Prostate gland (tissue), 2 donors: ENCODE data around the gene ALK. TPM values are rescaled to one million over a fixed set of nuclear protein-coding genes. Genes with fewer than 3 reads are reported as not detected.

ENCODE experiments used
- DNase-seq: peaks from one replicate; pipeline ENCODE4 v3.0.0-alpha.2; 2019; ENCODE audit warnings: low spot score
- H3K27ac ChIP-seq, 2 donors: fragments of 200-600 bp; sonication (generic); 2 replicates each; pipeline ENCODE4 v1.5.1; 2017 to 2019
- H3K27me3 ChIP-seq: fragments of 200-600 bp; sonication (generic); replicated peaks from 2 replicates; pipeline ENCODE4 v1.5.1; 2019; ENCODE audit not compliant: insufficient read depth
- H3K36me3 ChIP-seq, 2 donors: fragments of 200-600 bp; sonication (generic); 1 replicate in 1 of 2; 2 replicates in 1 of 2; pipeline versions ENCODE4 v1.5.1 to v1.8.1; 2017 to 2019
- H3K4me1 ChIP-seq: fragments of 200-600 bp; sonication (generic); replicated peaks from 2 replicates; pipeline ENCODE4 v1.5.1; 2019
- H3K4me3 ChIP-seq, 2 donors: fragments of 200-600 bp; sonication (generic); 2 replicates each; pipeline ENCODE4 v1.5.1; 2017 to 2019
- H3K9me3 ChIP-seq: fragments of 200-600 bp; sonication (generic); 2 replicates; pipeline ENCODE4 v1.5.1; 2017
- POLR2A ChIP-seq: fragments of 450-650 bp; IDR thresholded peaks from one replicate; pipeline ENCODE4 v1.6.1; 2016; ENCODE audit warnings: antibody characterized with exemption, mild to moderate bottlenecking
- POLR2AphosphoS5 ChIP-seq: sonication (generic); formaldehyde crosslinking; IDR thresholded peaks from one replicate; pipeline ENCODE4 v1.6.1; 2017; ENCODE audit warnings: antibody characterized with exemption
- WGBS: methylation state at CpG from one replicate; pipeline ENCODE4 v1.1.5; 2018; 5-methylcytosine and 5-hydroxymethylcytosine counted together
- intact Hi-C: fragments of 100-400 bp; cut with DNase I; formaldehyde crosslinking; loops from one replicate; pipeline ENCODE4 v1.14.2; 2022
- total RNA-seq, 2 donors: library from RNA; depleted of rRNA; stranded (reverse); fragments of >200 nt; gene quantifications; one replicate each; pipeline ENCODE4 v1.1.0, GENCODE V29; 2016
- TF ChIP-seq, protein P1 (sequence below), 4 experiments: fragments of 200-600 bp in 2 of 4; fragments of 450-650 bp in 2 of 4; sonication (generic) in 2 of 4; IDR thresholded peaks; 1 replicate in 3 of 4; 2 replicates in 1 of 4; pipeline ENCODE4 v1.5.1; 2016 to 2019; ENCODE audit warnings: antibody characterized with exemption in 4 of 4, mild to moderate bottlenecking in 2 of 4, moderate library complexity in 2 of 4

Gene ALK
- total RNA-seq, 2 donors from 2014 or later, result 0.14 to 1.2 TPM

DNA sequence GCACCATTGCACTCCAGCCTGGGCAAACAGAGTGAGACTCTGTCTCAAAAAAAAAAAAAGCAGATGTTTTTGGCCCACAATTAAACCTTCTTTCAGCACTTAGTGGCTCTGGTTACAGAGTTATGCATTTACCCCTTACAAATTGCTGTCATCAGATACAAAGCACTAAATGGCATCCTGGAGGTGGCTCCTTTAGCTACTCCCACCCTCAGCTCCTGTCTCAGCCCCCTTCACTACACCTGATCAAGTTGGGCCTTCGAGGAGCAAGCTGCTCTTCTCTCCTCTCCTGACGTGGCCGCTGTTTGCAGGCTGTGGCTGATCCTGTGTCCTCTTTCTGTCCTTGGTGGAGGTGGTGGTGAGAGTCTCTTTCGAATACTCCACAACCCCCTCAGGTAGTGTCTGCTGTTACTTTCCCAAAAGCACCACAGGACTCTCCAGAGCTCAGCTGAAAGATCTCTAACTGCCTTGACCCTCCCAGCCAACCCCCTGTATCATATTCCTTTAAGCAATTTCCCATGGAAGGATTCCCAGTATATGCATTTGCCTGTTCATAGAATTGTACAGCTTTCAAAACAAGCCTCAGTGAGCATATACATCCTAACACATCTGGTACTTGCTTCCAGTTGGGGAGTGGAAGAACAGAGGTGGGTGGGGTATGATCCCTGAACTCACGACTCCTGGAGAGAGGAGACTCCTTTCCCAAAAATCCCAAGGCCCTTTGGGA is 520.3 kb downstream of the ALK start:
- WGBS, result 87% methylated on average over 4 of the region's 5 CpGs

GRCh38 chr2:29398384-29399237 is 522.8 kb downstream of the ALK start:
- Histone ChIP-seq H3K9me3 (no peaks in the 10 kb centered on the region), H3K4me1 (no peaks in the 10 kb centered on the region), H3K27ac (no peak overlapping the region), H3K27me3 (no peaks in the 10 kb centered on the region), H3K36me3 (no peaks in the 10 kb centered on the region), H3K4me3 (no peak overlapping the region)
- DNase-seq, result no peak
- intact Hi-C loops, result no loop called here
- TF ChIP-seq, protein P1, sequence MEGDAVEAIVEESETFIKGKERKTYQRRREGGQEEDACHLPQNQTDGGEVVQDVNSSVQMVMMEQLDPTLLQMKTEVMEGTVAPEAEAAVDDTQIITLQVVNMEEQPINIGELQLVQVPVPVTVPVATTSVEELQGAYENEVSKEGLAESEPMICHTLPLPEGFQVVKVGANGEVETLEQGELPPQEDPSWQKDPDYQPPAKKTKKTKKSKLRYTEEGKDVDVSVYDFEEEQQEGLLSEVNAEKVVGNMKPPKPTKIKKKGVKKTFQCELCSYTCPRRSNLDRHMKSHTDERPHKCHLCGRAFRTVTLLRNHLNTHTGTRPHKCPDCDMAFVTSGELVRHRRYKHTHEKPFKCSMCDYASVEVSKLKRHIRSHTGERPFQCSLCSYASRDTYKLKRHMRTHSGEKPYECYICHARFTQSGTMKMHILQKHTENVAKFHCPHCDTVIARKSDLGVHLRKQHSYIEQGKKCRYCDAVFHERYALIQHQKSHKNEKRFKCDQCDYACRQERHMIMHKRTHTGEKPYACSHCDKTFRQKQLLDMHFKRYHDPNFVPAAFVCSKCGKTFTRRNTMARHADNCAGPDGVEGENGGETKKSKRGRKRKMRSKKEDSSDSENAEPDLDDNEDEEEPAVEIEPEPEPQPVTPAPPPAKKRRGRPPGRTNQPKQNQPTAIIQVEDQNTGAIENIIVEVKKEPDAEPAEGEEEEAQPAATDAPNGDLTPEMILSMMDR (IDR thresholded peaks at IDR 0.05), result no peak
- no peak for TF ChIP-seq POLR2A
- no peak for TF ChIP-seq POLR2AphosphoS5
- WGBS, result 51% methylated on average over 8 of the region's 8 CpGs

More for the DNA sequence above, 520.3 kb downstream of the ALK start:
- Histone ChIP-seq H3K4me1 (no peaks in the 10 kb centered on the region), H3K27me3 (no peaks in the 10 kb centered on the region), H3K27ac (no peak overlapping the region), H3K4me3 (no peak overlapping the region), H3K9me3 (no peaks in the 10 kb centered on the region), H3K36me3 (no peaks in the 10 kb centered on the region)
- no peak for DNase-seq
- TF ChIP-seq, protein P1 (IDR thresholded peaks at IDR 0.05), result no peak
- no peak for TF ChIP-seq POLR2AphosphoS5
- no peak for TF ChIP-seq POLR2A
- intact Hi-C loops, result no loop called here

DNA sequence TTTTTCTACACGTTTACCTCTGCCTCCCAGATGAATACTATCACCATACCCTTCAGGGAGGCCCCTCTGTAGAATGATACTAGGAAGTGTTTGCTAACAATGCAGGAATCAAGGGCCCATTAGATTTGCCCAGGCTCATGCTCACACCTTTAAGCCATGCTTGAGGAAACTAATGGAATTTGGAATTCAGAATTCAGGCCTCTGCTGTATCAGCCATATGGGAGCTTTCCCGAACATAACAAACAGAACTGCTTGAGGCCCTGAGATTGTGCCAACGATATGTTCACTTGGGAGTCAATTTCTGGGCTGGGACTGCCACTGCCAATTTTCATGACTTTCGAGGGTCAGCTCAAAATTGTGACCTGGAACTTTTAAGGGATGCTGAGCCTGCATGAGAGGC is 523.7 kb downstream of the ALK start:
- H3K27ac ChIP-seq, result no peak overlapping the region
- H3K4me1 ChIP-seq, result no peaks in the 10 kb centered on the region
- no peaks in the 10 kb centered on the region for H3K9me3 ChIP-seq
- intact Hi-C loops, result no loop called here
- 57% methylated on average over 4 of the region's 4 CpGs for WGBS
- no peak overlapping the region for H3K4me3 ChIP-seq
- H3K27me3 ChIP-seq, result no peaks in the 10 kb centered on the region
- H3K36me3 ChIP-seq, result no peaks in the 10 kb centered on the region
- DNase-seq, result no peak
- TF ChIP-seq POLR2AphosphoS5, result no peak
- TF ChIP-seq, protein P1 (IDR thresholded peaks at IDR 0.05), result no peak
- no peak for TF ChIP-seq POLR2A

GRCh38 chr2:29397039-29397438 is 524.3 kb downstream of the ALK start:
- intact Hi-C loops, result no loop called here
- WGBS, result 69% methylated on average over 2 of the region's 2 CpGs

More at GRCh38 chr2:29397039-29397438, 524.3 kb downstream of the ALK start:
- Histone ChIP-seq H3K27me3 (no peaks in the 10 kb centered on the region), H3K4me3 (no peak overlapping the region), H3K4me1 (no peaks in the 10 kb centered on the region), H3K27ac (no peak overlapping the region), H3K9me3 (no peaks in the 10 kb centered on the region), H3K36me3 (no peaks in the 10 kb centered on the region)
- DNase-seq, result no peak
- TF ChIP-seq, protein P1 (IDR thresholded peaks at IDR 0.05), result no peak
- TF ChIP-seq POLR2AphosphoS5, result no peak
- TF ChIP-seq POLR2A, result no peak
